ENCODE measurements around the gene SDK1. TPM values are rescaled to one million over a fixed set of nuclear protein-coding genes. Genes with fewer than 3 reads are reported as not detected.
"Not testable (repeated sequence)": the region's sequence is repeated elsewhere in the genome, so short reads cannot be mapped to it uniquely, and the experiment has no call there.

The SDK1 gene
- total and polyA plus RNA-seq, 4 donors, result 1.9 to 46.3 (median 12.4) TPM

DNA sequence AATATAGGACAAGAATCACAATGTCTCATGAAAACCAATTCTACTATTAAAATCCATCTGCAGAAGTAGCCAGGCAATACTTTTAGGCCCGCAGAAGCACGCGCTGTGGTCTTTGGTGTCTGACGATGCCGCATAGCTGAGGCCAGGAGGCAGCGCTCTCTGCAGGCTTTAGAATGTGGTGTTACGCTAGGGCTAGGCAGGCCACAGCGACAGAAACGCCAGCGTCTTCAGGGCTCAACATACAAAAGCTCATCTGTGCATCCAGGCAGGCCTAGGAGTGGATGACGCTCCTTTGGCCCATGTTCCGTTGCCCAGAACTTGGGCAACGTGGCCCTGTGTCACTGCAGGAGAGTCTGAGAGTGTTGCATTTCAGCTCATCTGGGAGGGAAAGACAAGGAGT, 779.9 kb downstream of the SDK1 start:
- ATAC-seq (ENCODE audit: low FRiP score), result no peak
- Histone ChIP-seq H3K27me3 (ENCODE audit: control insufficient read depth in 1 of 2, insufficient read depth in 2 of 2, low read length in 1 of 2) (no peaks in the 10 kb centered on the region), H3K4me1 (ENCODE audit: control insufficient read depth in 1 of 2, insufficient read depth in 2 of 2, low read length in 2 of 2) (no peaks in the 10 kb centered on the region), H3K4me3 (ENCODE audit: low read length in 2 of 2) (no peak overlapping the region), H3K36me3 (ENCODE audit: control insufficient read depth in 1 of 2, insufficient read depth in 2 of 2, low read length in 1 of 2) (peaks cover 0 to 5% of the 10 kb centered on the region in 2 donors), H3K9me3 (ENCODE audit: control insufficient read depth, low read length) (no peaks in the 10 kb centered on the region), H3K27ac (ENCODE audit: low read depth in 1 of 2, low read length in 2 of 2) (no peak overlapping the region)
- intact Hi-C loops (cut with DNase I), result no loop called here
- WGBS, 2 donors, result 92 to 95% methylated on average over 13 of the region's 13 CpGs
- no peak for DNase-seq

DNA sequence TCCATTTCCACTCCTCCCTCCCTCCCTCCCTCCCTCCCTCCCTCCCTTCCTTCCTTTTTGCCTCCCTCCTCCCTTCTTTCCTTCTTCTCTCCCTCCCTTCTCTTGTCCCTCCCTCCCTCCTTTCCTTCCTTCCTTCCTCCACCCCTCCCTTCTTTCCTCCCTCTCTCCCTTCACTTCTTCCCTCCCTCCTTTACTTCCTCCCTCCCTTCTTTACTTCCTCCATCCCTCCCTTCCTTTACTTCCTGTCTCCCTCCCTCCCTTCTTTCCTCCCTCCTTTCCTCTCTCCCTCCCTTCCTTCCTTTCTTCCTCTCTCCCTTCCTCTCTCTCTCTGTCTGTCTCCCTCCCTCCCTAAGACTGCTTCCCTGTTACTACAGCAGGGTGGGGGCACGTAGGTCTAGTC, 782.5 kb downstream of the SDK1 start:
- no peak overlapping the region for H3K27ac ChIP-seq (ENCODE audit: low read depth in 1 of 2, low read length in 2 of 2)
- no peaks in the 10 kb centered on the region for H3K4me1 ChIP-seq (ENCODE audit: control insufficient read depth in 1 of 2, insufficient read depth in 2 of 2, low read length in 2 of 2)
- H3K36me3 ChIP-seq (ENCODE audit: control insufficient read depth in 1 of 2, insufficient read depth in 2 of 2, low read length in 1 of 2), result no peaks in the 10 kb centered on the region
- no peak overlapping the region for H3K4me3 ChIP-seq (ENCODE audit: low read length in 2 of 2)
- DNase-seq (no peak), ATAC-seq (ENCODE audit: low FRiP score) (no peak)
- 94 to 100% methylated on average over 1 of the region's 1 CpG for WGBS, 2 donors
- H3K27me3 ChIP-seq (ENCODE audit: control insufficient read depth in 1 of 2, insufficient read depth in 2 of 2, low read length in 1 of 2), result no peaks in the 10 kb centered on the region
- intact Hi-C loops (cut with DNase I), result no loop called here
- H3K9me3 ChIP-seq (ENCODE audit: control insufficient read depth, low read length), result no peaks in the 10 kb centered on the region

DNA sequence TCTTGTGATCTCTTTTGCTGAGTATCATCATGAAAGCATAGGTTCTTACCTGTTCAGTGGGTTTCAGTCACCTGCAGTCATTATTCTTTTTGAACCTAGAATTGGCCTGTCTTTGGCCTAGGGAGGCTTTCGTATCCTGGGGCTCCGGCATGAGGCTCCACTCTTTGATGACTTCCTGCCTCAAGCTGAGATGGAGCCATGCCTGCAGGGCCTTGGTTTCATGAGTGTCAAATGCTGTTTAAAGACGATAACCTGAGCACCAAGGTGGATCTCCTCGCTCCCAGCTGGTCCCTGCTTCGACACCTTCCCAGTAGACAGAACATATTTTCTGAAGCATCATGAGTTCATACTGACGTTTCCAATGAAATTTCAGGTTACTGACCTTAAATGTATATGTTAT, 783.2 kb downstream of the SDK1 start:
- Histone ChIP-seq H3K27ac (ENCODE audit: low read depth in 1 of 2, low read length in 2 of 2) (no peak overlapping the region), H3K4me1 (ENCODE audit: control insufficient read depth in 1 of 2, insufficient read depth in 2 of 2, low read length in 2 of 2) (no peaks in the 10 kb centered on the region), H3K9me3 (ENCODE audit: control insufficient read depth, low read length) (no peaks in the 10 kb centered on the region), H3K36me3 (ENCODE audit: control insufficient read depth in 1 of 2, insufficient read depth in 2 of 2, low read length in 1 of 2) (no peaks in the 10 kb centered on the region), H3K4me3 (ENCODE audit: low read length in 2 of 2) (no peak overlapping the region), H3K27me3 (ENCODE audit: control insufficient read depth in 1 of 2, insufficient read depth in 2 of 2, low read length in 1 of 2) (no peaks in the 10 kb centered on the region)
- ATAC-seq (ENCODE audit: low FRiP score) (no peak), DNase-seq (no peak)
- intact Hi-C loops (cut with DNase I), result no loop called here
- WGBS, 2 donors, result 93 to 95% methylated on average over 6 of the region's 6 CpGs

DNA sequence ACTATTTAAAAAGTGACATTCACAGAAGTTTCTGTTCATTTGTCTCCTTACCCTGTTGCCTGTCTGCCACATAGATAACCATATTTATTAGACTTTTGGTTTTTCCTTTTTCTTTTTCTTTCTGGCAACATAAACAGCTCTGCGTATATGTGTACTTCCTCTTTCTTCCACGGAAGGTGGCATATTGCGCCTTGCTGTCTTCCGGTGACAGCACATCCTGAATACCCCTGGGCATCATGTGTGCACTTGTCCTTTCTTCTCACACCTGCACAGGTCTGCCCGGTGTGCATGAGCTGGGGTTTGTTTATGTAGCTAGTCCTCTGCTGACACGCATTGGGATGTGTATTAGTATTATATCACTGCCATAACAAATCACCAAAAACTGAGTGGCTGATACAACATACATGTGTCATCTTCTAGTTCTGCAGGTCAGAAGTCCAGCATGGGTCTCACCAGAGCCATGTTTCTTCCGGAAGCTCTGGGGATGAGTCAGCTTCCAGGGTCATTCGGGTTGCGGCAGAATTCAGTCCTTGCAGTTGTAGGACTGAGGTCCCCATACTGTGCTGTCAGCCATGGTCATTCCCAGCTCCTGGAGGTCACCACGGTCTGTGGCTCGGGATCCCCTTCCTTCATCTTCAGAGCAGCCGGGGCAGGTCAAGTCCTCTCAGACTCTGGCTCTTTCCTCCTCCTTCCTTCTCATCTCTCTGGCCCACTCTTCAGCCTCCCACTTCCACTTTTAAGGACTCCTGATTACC, 785.1 kb downstream of the SDK1 start:
- Histone ChIP-seq H3K27ac (ENCODE audit: low read depth in 1 of 2, low read length in 2 of 2) (no peak overlapping the region), H3K27me3 (ENCODE audit: control insufficient read depth in 1 of 2, insufficient read depth in 2 of 2, low read length in 1 of 2) (no peaks in the 10 kb centered on the region), H3K36me3 (ENCODE audit: control insufficient read depth in 1 of 2, insufficient read depth in 2 of 2, low read length in 1 of 2) (no peaks in the 10 kb centered on the region), H3K9me3 (ENCODE audit: control insufficient read depth, low read length) (no peaks in the 10 kb centered on the region), H3K4me3 (ENCODE audit: low read length in 2 of 2) (no peak overlapping the region), H3K4me1 (ENCODE audit: control insufficient read depth in 1 of 2, insufficient read depth in 2 of 2, low read length in 2 of 2) (no peaks in the 10 kb centered on the region)
- DNase-seq (no peak), ATAC-seq (ENCODE audit: low FRiP score) (no peak)
- 92 to 95% methylated on average over 12 of the region's 12 CpGs for WGBS, 2 donors
- intact Hi-C loops (cut with DNase I), result no loop called here

DNA sequence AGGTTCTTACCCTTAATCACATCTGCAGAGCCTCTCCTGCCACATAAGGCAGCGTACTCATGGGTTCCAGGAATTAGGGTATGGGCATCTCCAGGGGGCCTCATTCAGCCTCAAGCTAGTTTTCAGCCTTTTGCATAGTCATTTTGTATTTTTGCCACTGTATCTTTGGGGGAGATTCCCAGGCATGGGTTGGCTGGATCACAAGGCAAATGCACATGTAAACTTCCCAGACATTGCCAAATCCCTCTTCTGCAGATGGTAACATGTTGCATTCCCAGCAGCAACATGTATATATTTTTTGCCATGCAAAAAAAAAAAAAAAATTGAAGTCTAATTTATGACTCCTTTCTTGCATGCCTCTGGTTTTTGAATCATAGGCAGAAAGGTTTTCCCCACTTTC, 785.7 kb downstream of the SDK1 start:
- H3K36me3 ChIP-seq (ENCODE audit: control insufficient read depth in 1 of 2, insufficient read depth in 2 of 2, low read length in 1 of 2), result no peaks in the 10 kb centered on the region
- intact Hi-C loops (cut with DNase I), result no loop called here
- H3K27me3 ChIP-seq (ENCODE audit: control insufficient read depth in 1 of 2, insufficient read depth in 2 of 2, low read length in 1 of 2), result no peaks in the 10 kb centered on the region
- no peaks in the 10 kb centered on the region for H3K9me3 ChIP-seq (ENCODE audit: control insufficient read depth, low read length)
- DNase-seq (no peak), ATAC-seq (ENCODE audit: low FRiP score) (no peak)
- no peak overlapping the region for H3K4me3 ChIP-seq (ENCODE audit: low read length in 2 of 2)
- 92% methylated on average over 1 of the region's 1 CpG for WGBS, 2 donors
- no peak overlapping the region for H3K27ac ChIP-seq (ENCODE audit: low read depth in 1 of 2, low read length in 2 of 2)
- no peaks in the 10 kb centered on the region for H3K4me1 ChIP-seq (ENCODE audit: control insufficient read depth in 1 of 2, insufficient read depth in 2 of 2, low read length in 2 of 2)

DNA sequence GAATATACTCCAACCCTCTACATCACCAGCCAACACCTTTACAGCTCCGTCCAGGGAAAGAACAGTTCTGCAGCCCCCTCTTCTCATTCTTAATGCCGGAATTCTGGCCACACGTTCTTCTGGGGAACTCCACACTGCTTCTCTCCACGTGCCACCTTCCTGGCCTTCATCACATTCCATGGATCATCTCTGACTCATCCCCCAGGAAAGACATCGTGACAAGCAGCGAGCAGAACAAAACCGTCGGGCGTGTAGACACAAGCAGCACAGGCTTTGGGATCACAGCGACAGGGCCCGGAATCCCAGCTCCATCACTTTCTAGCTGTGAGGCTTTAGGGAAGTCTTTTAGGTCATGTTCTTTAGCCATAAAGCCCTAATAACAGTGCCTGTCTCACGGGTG, 790.7 kb downstream of the SDK1 start:
- ATAC-seq (ENCODE audit: low FRiP score) (no peak), DNase-seq (no peak)
- Histone ChIP-seq H3K27ac (ENCODE audit: low read depth in 1 of 2, low read length in 2 of 2) (no peak overlapping the region), H3K4me1 (ENCODE audit: control insufficient read depth in 1 of 2, insufficient read depth in 2 of 2, low read length in 2 of 2) (no peaks in the 10 kb centered on the region), H3K27me3 (ENCODE audit: control insufficient read depth in 1 of 2, insufficient read depth in 2 of 2, low read length in 1 of 2) (no peaks in the 10 kb centered on the region), H3K9me3 (ENCODE audit: control insufficient read depth, low read length) (no peaks in the 10 kb centered on the region), H3K36me3 (ENCODE audit: control insufficient read depth in 1 of 2, insufficient read depth in 2 of 2, low read length in 1 of 2) (no peaks in the 10 kb centered on the region), H3K4me3 (ENCODE audit: low read length in 2 of 2) (no peak overlapping the region)
- WGBS, 2 donors, result 94 to 96% methylated on average over 12 of the region's 12 CpGs
- intact Hi-C loops (cut with DNase I), result no loop called here

DNA sequence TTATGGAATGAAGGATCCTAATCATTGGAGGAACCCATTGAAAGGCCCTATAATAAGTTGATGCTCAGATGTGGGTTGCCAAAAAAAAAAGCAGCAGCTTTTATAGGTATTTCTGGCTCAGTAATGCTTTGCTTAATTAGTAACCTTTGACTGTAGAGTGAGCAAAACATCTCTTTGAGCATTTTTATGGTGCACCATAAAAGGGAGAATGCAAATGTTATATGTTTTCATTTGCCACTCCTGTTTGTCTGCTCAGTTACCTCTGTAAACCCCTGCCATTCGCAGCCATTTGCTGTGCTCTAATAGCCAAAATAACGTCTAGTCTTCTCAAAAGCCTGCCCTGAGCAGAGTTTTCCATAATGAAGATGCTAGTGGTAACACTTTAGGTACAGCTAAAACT, 792.0 kb downstream of the SDK1 start:
- no peaks in the 10 kb centered on the region for H3K27me3 ChIP-seq (ENCODE audit: control insufficient read depth in 1 of 2, insufficient read depth in 2 of 2, low read length in 1 of 2)
- 88 to 89% methylated on average over 2 of the region's 2 CpGs for WGBS, 2 donors
- no peaks in the 10 kb centered on the region for H3K4me1 ChIP-seq (ENCODE audit: control insufficient read depth in 1 of 2, insufficient read depth in 2 of 2, low read length in 2 of 2)
- DNase-seq, result no peak
- no peak overlapping the region for H3K27ac ChIP-seq (ENCODE audit: low read depth in 1 of 2, low read length in 2 of 2)
- no peaks in the 10 kb centered on the region for H3K36me3 ChIP-seq (ENCODE audit: control insufficient read depth in 1 of 2, insufficient read depth in 2 of 2, low read length in 1 of 2)
- H3K4me3 ChIP-seq (ENCODE audit: low read length in 2 of 2), result no peak overlapping the region
- intact Hi-C loops (cut with DNase I), result no loop called here
- H3K9me3 ChIP-seq (ENCODE audit: control insufficient read depth, low read length), result no peaks in the 10 kb centered on the region
- ATAC-seq (ENCODE audit: low FRiP score), result no peak

DNA sequence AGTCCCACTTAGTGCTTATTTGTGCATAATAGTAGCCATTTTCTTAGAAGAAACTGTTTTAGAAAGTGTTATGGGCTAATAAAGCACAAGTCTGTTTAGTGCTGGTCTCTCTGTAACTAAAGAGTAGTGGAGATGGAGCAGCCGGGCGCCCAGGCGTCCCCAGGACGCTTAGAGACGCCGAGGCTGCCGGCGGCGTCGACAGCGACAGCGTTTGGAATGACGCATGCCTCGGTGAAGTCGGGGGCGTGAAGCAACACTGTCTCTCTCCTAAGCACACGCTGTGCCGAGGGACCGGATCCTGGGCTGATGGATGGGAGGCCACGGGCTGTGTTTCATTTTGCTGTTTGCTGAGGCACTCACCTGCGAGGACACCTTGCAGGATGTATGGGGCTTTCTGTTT, 792.4 kb downstream of the SDK1 start:
- DNase-seq, result no peak
- ATAC-seq (ENCODE audit: low FRiP score), result no peak
- 76 to 84% methylated on average over 21 of the region's 21 CpGs for WGBS, 2 donors

DNA sequence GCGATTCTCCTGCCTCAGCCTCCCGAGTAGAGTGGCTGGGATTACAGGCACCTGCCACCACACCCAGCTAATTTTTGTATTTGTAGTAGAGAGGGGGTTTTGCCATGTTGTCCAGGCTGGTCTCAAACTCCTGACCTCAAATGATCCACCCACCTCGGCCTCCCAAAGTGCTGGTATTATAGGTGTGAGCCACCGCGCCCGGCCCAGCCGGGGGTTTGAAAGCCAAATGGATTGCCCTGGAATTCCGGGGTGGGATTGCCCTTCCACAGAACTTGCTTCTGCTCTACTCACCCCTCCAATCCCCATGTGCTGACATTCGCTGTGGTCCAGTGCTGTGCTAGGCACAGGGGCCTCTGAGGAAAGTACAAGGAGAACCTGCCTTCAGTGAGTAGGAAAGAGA, 793.1 kb downstream of the SDK1 start:
- H3K9me3 ChIP-seq (ENCODE audit: control insufficient read depth, low read length); H3K4me1 ChIP-seq (ENCODE audit: control insufficient read depth in 1 of 2, insufficient read depth in 2 of 2, low read length in 2 of 2); H3K27ac ChIP-seq (ENCODE audit: low read depth in 1 of 2, low read length in 2 of 2); intact Hi-C loops (cut with DNase I); DNase-seq; H3K36me3 ChIP-seq (ENCODE audit: control insufficient read depth in 1 of 2, insufficient read depth in 2 of 2, low read length in 1 of 2); H3K4me3 ChIP-seq (ENCODE audit: low read length in 2 of 2); H3K27me3 ChIP-seq (ENCODE audit: control insufficient read depth in 1 of 2, insufficient read depth in 2 of 2, low read length in 1 of 2); ATAC-seq (ENCODE audit: low FRiP score): not testable (repeated sequence)
- WGBS, 2 donors, result 94% methylated on average over 9 of the region's 9 CpGs

More for the DNA sequence above, 792.4 kb downstream of the SDK1 start:
- Histone ChIP-seq H3K9me3 (ENCODE audit: control insufficient read depth, low read length) (no peaks in the 10 kb centered on the region), H3K36me3 (ENCODE audit: control insufficient read depth in 1 of 2, insufficient read depth in 2 of 2, low read length in 1 of 2) (no peaks in the 10 kb centered on the region), H3K4me1 (ENCODE audit: control insufficient read depth in 1 of 2, insufficient read depth in 2 of 2, low read length in 2 of 2) (no peaks in the 10 kb centered on the region), H3K27ac (ENCODE audit: low read depth in 1 of 2, low read length in 2 of 2) (no peak overlapping the region), H3K4me3 (ENCODE audit: low read length in 2 of 2) (no peak overlapping the region), H3K27me3 (ENCODE audit: control insufficient read depth in 1 of 2, insufficient read depth in 2 of 2, low read length in 1 of 2) (no peaks in the 10 kb centered on the region)
- intact Hi-C loops (cut with DNase I), result no loop called here
